Nephron (organoid): ENCODE measurements around the gene CRYGA.

Source experiments
- H3K27ac Mint-ChIP-seq, 3 experiments: 2 replicates each; pipeline ENCODE4 v1.8.0; 2020; ENCODE audit warnings: mixed read lengths in 3 of 3, mild to moderate bottlenecking in 2 of 3, moderate library complexity in 1 of 3
- H3K27me3 Mint-ChIP-seq: 2 replicates; pipeline ENCODE4 v1.8.0; 2021; ENCODE audit warnings: low read depth, mild to moderate bottlenecking, moderate library complexity, mixed read lengths
- H3K36me3 Mint-ChIP-seq: 2 replicates; pipeline ENCODE4 v1.8.0; 2020; ENCODE audit warnings: low read depth, mixed read lengths
- H3K4me1 Mint-ChIP-seq: 2 replicates; pipeline ENCODE4 v1.8.0; 2020; ENCODE audit warnings: mixed read lengths
- H3K4me3 Mint-ChIP-seq, 3 experiments: 2 replicates each; pipeline ENCODE4 v1.8.0; 2020; ENCODE audit warnings: mild to moderate bottlenecking in 3 of 3, mixed read lengths in 3 of 3, moderate library complexity in 2 of 3
- H3K9me3 Mint-ChIP-seq: 2 replicates; pipeline ENCODE4 v1.8.0; 2020; ENCODE audit warnings: mixed read lengths
- CTCF ChIP-seq, 3 experiments: fragments of 200-600 bp; sonication (generic); IDR thresholded peaks; one replicate each; pipeline ENCODE4 v1.5.0; 2021; ENCODE audit warnings: antibody characterized with exemption in 3 of 3; ENCODE audit not compliant: unreplicated experiment in 3 of 3

Gene CRYGA

DNA sequence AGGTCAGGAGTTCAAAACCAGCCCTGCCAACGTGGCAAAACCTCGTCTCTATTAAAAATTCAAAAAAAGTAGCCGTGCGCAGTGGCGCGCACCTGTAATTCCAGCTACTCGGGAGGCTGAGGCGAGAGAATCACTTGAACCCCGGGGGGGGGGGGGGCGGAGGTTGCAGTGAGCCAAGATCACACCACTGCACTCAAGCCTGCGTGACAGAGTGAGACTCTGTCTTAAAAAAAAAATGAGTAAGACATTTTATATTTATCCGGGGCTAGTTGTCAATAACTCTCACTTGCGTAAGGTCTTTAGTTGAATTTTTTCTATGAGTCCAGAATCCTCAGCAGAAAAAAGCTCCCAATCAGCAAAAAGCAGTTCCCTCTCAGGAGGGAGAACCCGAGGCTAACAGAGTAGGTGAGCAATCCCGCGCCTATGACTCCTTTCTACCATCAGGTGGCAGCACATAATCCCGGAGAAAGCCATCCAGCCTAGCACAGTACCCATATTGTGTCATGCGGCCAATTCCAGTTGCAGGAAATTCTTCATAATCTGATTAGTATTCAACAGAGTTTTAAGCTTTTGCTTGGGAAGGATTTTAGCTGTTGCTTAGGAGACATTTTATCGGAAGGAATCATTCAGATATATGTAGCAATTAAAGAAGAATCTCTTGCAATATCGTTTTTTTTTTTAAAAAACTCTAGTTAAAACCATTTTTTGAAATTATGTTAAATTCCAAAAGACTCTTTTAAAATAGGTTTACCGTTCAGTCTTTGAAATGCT lies 11.9 kb upstream of the CRYGA start:
- H3K4me1 Mint-ChIP-seq = peaks cover 5% of the 10 kb centered on the region
- no peaks in the 10 kb centered on the region for H3K36me3 Mint-ChIP-seq
- no peak overlapping the region for H3K4me3 Mint-ChIP-seq
- no peaks in the 10 kb centered on the region for H3K9me3 Mint-ChIP-seq
- H3K27me3 Mint-ChIP-seq = no peaks in the 10 kb centered on the region
- TF ChIP-seq CTCF (IDR thresholded peaks at IDR 0.05; ENCODE audit: unreplicated experiment in 3 of 3) = peak; percentile 77 to 93 (median 83)
- H3K27ac Mint-ChIP-seq = no peak overlapping the region

DNA sequence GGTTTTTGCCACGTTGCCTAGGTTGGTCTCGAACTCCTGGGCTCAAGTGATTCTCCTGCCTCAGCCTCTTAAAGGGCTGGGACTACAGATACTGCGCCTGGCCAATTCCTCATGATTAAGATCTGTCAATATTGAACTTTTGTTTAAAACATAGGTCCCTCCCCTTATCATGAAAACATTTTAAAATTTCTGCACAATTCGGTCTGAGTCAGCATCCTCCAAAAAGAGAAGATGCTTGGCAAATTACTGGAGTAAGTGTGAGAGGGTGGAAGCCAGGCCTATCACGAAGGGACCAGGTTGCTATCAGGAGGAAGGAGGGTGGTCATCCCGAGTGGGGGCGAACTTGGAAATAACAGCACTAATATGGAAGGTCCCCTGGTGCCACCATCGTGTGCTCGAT lies 10.8 kb upstream of the CRYGA start:
- Mint-ChIP-seq H3K9me3 (no peaks in the 10 kb centered on the region), H3K4me3 (no peak overlapping the region), H3K36me3 (no peaks in the 10 kb centered on the region), H3K27me3 (no peaks in the 10 kb centered on the region), H3K4me1 (peaks cover 5% of the 10 kb centered on the region), H3K27ac (no peak overlapping the region)
- TF ChIP-seq CTCF (IDR thresholded peaks at IDR 0.05; ENCODE audit: unreplicated experiment in 3 of 3) = no peak

DNA sequence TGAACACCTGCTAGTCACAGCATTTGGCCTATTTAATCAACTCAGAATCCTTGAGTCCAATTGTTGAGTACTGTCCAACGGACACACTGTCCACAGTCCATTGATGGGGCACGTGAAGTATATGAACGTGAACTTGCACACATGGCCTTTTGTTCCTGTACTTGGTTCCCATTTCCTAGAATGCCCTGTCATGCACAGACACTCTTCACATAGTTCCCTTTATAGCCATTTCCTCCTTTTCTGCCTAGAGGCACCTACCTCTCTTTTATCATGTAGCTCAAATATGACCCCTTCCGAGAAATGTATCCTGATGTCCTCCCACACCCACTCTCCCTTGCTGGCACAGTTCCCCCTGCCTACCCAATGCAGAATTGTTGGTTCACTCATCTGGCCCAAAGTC lies 8.7 kb upstream of the CRYGA start:
- Mint-ChIP-seq H3K27me3 (no peaks in the 10 kb centered on the region), H3K9me3 (no peaks in the 10 kb centered on the region), H3K27ac (no peak overlapping the region), H3K4me1 (peaks cover 5% of the 10 kb centered on the region), H3K4me3 (no peak overlapping the region), H3K36me3 (no peaks in the 10 kb centered on the region)
- TF ChIP-seq CTCF (IDR thresholded peaks at IDR 0.05; ENCODE audit: unreplicated experiment in 3 of 3) = no peak

DNA sequence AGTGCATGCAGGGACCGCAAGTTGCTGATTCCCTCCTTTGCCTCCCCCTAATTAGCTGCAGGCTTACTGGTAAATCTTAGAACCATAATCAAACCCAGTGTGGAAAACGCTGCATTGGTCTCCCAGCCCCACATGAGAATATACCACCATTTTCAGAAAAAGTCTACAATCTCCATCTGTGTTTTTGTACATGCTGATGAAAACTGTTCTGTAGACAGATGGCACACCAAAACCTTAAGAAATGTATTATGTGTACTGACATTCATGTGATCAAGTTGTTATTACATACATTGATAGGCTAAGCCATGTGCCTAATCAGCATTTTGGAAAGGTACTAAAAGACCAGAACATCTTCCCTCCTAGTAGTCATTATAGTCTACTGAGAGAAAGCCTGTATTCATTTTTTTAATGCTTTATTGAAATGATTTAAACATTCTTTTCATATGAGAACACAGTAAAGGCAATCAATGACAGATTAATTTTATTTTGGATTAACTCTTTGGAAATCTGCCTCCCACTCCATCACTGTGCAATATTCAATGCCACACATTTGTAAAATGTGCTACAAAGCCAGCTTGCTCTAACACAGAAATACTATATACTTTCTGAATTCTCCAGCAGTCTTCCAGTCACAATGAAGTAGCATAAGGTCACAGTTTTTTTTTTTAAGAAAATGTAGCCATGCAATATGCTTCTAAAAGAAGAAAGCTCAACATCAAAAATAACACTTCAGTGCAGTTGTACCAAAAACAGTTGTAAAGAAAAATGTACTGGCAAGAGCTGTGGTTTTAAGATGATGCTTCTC lies 1.8 kb upstream of the CRYGA start:
- H3K27me3 Mint-ChIP-seq = no peaks in the 10 kb centered on the region
- no peak overlapping the region for H3K4me3 Mint-ChIP-seq
- no peak overlapping the region for H3K27ac Mint-ChIP-seq
- no peaks in the 10 kb centered on the region for H3K4me1 Mint-ChIP-seq
- no peak for TF ChIP-seq CTCF (IDR thresholded peaks at IDR 0.05; ENCODE audit: unreplicated experiment in 3 of 3)
- H3K36me3 Mint-ChIP-seq = no peaks in the 10 kb centered on the region
- no peaks in the 10 kb centered on the region for H3K9me3 Mint-ChIP-seq

GRCh38 chr2:208156439-208156838 lies 7.0 kb downstream of the CRYGA start:
- no peak for TF ChIP-seq CTCF (IDR thresholded peaks at IDR 0.05; ENCODE audit: unreplicated experiment in 3 of 3)
- Mint-ChIP-seq H3K4me3 (no peak overlapping the region), H3K4me1 (no peaks in the 10 kb centered on the region), H3K9me3 (no peaks in the 10 kb centered on the region), H3K27me3 (no peaks in the 10 kb centered on the region), H3K27ac (no peak overlapping the region), H3K36me3 (no peaks in the 10 kb centered on the region)
